Loucy (cell line): ENCODE results near the gene STAT5B.
"Not testable (repeated sequence)": the region's sequence is repeated elsewhere in the genome, so short reads cannot be mapped to it uniquely, and the experiment has no call there.

Source experiments
- H2AFZ ChIP-seq: fragments of 200-600 bp; sonication (generic); 2 replicates; pipeline ENCODE4 v1.6.0; 2016; ENCODE audit warnings: antibody characterized with exemption, mild to moderate bottlenecking, low read length, moderate library complexity
- H3F3A ChIP-seq: fragments of 200-600 bp; 2 replicates; pipeline ENCODE4 v1.6.0; 2016; ENCODE audit warnings: antibody characterized with exemption, low read depth, mild to moderate bottlenecking
- H3K27me3 ChIP-seq: fragments of 200-600 bp; sonication (generic); 2 replicates; pipeline ENCODE4 v1.6.1; 2014; ENCODE audit warnings: low read length, mild to moderate bottlenecking; ENCODE audit not compliant: insufficient read depth, poor library complexity, severe bottlenecking
- H3K36me3 ChIP-seq: fragments of 200-600 bp; sonication (generic); 2 replicates; pipeline ENCODE4 v1.6.1; 2016; ENCODE audit warnings: low read length; ENCODE audit not compliant: insufficient read depth
- H3K4me1 ChIP-seq: fragments of 200-600 bp; sonication (generic); 2 replicates; pipeline ENCODE4 v1.5.1; 2014; ENCODE audit warnings: low read length, mild to moderate bottlenecking; ENCODE audit not compliant: insufficient read depth, poor library complexity, severe bottlenecking
- H3K4me2 ChIP-seq: fragments of 200-600 bp; sonication (generic); 2 replicates; pipeline ENCODE4 v1.6.0; 2014; ENCODE audit warnings: antibody characterized with exemption, low read length, low read depth, mild to moderate bottlenecking; ENCODE audit not compliant: poor library complexity, severe bottlenecking
- H3K4me3 ChIP-seq: fragments of 200-600 bp; sonication (generic); 2 replicates; pipeline ENCODE4 v1.5.1; 2014; ENCODE audit warnings: low read length, mild to moderate bottlenecking, mixed read lengths; ENCODE audit not compliant: poor library complexity, severe bottlenecking
- H3K79me2 ChIP-seq: fragments of 200-600 bp; sonication (generic); 2 replicates; pipeline ENCODE4 v1.6.1; 2014; ENCODE audit warnings: low read length; ENCODE audit not compliant: insufficient read depth
- H3K9ac ChIP-seq: fragments of 200-600 bp; sonication (generic); 2 replicates; pipeline ENCODE4 v1.6.0; 2014; ENCODE audit warnings: mild to moderate bottlenecking, low read depth, low read length, moderate library complexity; ENCODE audit not compliant: poor library complexity, severe bottlenecking
- H3K9me2 ChIP-seq: fragments of 200-600 bp; sonication (generic); replicated peaks from 2 replicates; pipeline ENCODE4 v1.6.1; 2016; ENCODE audit warnings: low read depth, low read length, mixed read lengths
- H3K9me3 ChIP-seq: fragments of 200-600 bp; sonication (generic); 2 replicates; pipeline ENCODE4 v1.6.1; 2014; ENCODE audit warnings: mild to moderate bottlenecking, antibody characterized with exemption, low read length, low read depth; ENCODE audit not compliant: insufficient read depth
- H4K20me1 ChIP-seq: fragments of 200-600 bp; sonication (generic); 2 replicates; pipeline ENCODE4 v1.6.0; 2014; ENCODE audit warnings: antibody characterized with exemption, low read length, mild to moderate bottlenecking; ENCODE audit not compliant: insufficient read depth, poor library complexity, severe bottlenecking
- EZH2phosphoT487 ChIP-seq: fragments of 200-600 bp; IDR thresholded peaks from 2 replicates; pipeline ENCODE4 v1.6.1; 2018; ENCODE audit warnings: antibody characterized with exemption, mild to moderate bottlenecking, moderate library complexity, borderline replicate concordance
- TF ChIP-seq, protein P1 (sequence below): fragments of 200-600 bp; sonication (generic); conservative IDR thresholded peaks from 2 replicates; pipeline ENCODE4 v1.5.1; 2014; ENCODE audit warnings: mild to moderate bottlenecking, antibody characterized with exemption, low read length

Gene STAT5B

GRCh38 chr17:42307362-42307927 is 31.3 kb upstream of the STAT5B start:
- no peaks in the 10 kb centered on the region for H3K9me3 ChIP-seq
- H3K36me3 ChIP-seq: peaks cover 89% of the 10 kb centered on the region; the same call in 1 of the 2 replicates
- no peak overlapping the region for H3K9ac ChIP-seq
- TF ChIP-seq, protein P1, sequence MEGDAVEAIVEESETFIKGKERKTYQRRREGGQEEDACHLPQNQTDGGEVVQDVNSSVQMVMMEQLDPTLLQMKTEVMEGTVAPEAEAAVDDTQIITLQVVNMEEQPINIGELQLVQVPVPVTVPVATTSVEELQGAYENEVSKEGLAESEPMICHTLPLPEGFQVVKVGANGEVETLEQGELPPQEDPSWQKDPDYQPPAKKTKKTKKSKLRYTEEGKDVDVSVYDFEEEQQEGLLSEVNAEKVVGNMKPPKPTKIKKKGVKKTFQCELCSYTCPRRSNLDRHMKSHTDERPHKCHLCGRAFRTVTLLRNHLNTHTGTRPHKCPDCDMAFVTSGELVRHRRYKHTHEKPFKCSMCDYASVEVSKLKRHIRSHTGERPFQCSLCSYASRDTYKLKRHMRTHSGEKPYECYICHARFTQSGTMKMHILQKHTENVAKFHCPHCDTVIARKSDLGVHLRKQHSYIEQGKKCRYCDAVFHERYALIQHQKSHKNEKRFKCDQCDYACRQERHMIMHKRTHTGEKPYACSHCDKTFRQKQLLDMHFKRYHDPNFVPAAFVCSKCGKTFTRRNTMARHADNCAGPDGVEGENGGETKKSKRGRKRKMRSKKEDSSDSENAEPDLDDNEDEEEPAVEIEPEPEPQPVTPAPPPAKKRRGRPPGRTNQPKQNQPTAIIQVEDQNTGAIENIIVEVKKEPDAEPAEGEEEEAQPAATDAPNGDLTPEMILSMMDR: no peak
- no peak for TF ChIP-seq EZH2phosphoT487
- no peak overlapping the region for H3K4me2 ChIP-seq
- no peak overlapping the region for H3K4me3 ChIP-seq
- peaks cover 21% of the 10 kb centered on the region for H3F3A ChIP-seq
- no peak overlapping the region for H2AFZ ChIP-seq
- no peaks in the 10 kb centered on the region for H4K20me1 ChIP-seq
- H3K9me2 ChIP-seq: no peaks in the 10 kb centered on the region
- no peaks in the 10 kb centered on the region for H3K27me3 ChIP-seq
- H3K4me1 ChIP-seq: peaks cover 32% of the 10 kb centered on the region
- peaks cover 32% of the 10 kb centered on the region; the same call in 1 of the 2 replicates for H3K79me2 ChIP-seq

- Histone ChIP-seq H3K9me2 (no peaks in the 10 kb centered on the region), H3K9me3 (no peaks in the 10 kb centered on the region), H3K36me3 (peaks cover 97% of the 10 kb centered on the region; the same call in 1 of the 2 replicates), H2AFZ (no peak overlapping the region), H3K4me1 (peaks cover 23% of the 10 kb centered on the region), H3K4me3 (no peak overlapping the region), H3K79me2 (peaks cover 32% of the 10 kb centered on the region; the same call in 1 of the 2 replicates), H3K9ac (no peak overlapping the region), H3F3A (peaks cover 14% of the 10 kb centered on the region), H4K20me1 (peaks cover under 1% of the 10 kb centered on the region), H3K4me2 (no peak overlapping the region), H3K27me3 (no peaks in the 10 kb centered on the region)
- TF ChIP-seq EZH2phosphoT487: no peak
- TF ChIP-seq, protein P1: no peak
These were observed 30.1 kb upstream of the STAT5B start for GRCh38 chr17:42306385-42306667.

- Histone ChIP-seq H3K27me3 (no peaks in the 10 kb centered on the region), H3K4me3 (no peak overlapping the region), H3K4me1 (peaks cover 18% of the 10 kb centered on the region), H3K79me2 (peaks cover 32% of the 10 kb centered on the region; the same call in 1 of the 2 replicates), H3K9ac (no peak overlapping the region), H3K9me2 (no peaks in the 10 kb centered on the region), H3K36me3 (peaks cover 97% of the 10 kb centered on the region; the same call in 1 of the 2 replicates), H3K4me2 (no peak overlapping the region), H2AFZ (no peak overlapping the region), H3K9me3 (no peaks in the 10 kb centered on the region), H4K20me1 (peaks cover 5% of the 10 kb centered on the region), H3F3A (peaks cover 10% of the 10 kb centered on the region; the same call in 1 of the 2 replicates)
- TF ChIP-seq EZH2phosphoT487: no peak
- TF ChIP-seq, protein P1: no peak
These were observed 29.6 kb upstream of the STAT5B start for GRCh38 chr17:42305543-42306384.

DNA sequence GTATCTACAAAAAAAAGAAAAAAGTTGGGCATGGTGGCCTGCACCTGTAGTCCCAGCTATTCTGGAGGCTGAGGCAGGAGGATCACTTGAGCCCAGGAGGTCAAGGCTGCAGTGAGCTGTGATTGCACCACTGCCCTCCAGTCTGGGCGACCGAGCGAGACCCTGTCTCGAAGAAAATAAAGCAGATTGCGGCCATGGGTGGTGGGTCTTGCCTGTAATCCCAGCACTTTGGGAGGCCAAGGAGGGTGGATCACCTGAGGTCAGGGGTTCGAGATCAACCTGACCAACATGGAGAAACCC is 28.8 kb upstream of the STAT5B start:
- H3K4me1 ChIP-seq, H3F3A ChIP-seq, H3K27me3 ChIP-seq, H3K9ac ChIP-seq, H2AFZ ChIP-seq, H3K4me2 ChIP-seq, H3K9me3 ChIP-seq, H3K9me2 ChIP-seq, H3K4me3 ChIP-seq, H4K20me1 ChIP-seq: not testable (repeated sequence)
- Histone ChIP-seq H3K79me2 (peaks cover 27% of the 10 kb centered on the region; the same call in 1 of the 2 replicates), H3K36me3 (peaks cover 90% of the 10 kb centered on the region; the same call in 1 of the 2 replicates)
